Central memory CD4-positive, alpha-beta T cell (primary cell): ENCODE results near the gene BRIP1.
"Not testable (repeated sequence)": the region's sequence is repeated elsewhere in the genome, so short reads cannot be mapped to it uniquely, and the experiment has no call there.

Experiments
- DNase-seq: peaks from one replicate; pipeline ENCODE4 v3.0.0; 2022
- total RNA-seq, 3 experiments: gene quantifications; one replicate each; lab custom pipeline; 2026; lab: John Stamatoyannopoulos, UW

Gene BRIP1
- 10.8 to 12.9 (median 10.9) reads per million in 3 experiments for total RNA-seq

DNA sequence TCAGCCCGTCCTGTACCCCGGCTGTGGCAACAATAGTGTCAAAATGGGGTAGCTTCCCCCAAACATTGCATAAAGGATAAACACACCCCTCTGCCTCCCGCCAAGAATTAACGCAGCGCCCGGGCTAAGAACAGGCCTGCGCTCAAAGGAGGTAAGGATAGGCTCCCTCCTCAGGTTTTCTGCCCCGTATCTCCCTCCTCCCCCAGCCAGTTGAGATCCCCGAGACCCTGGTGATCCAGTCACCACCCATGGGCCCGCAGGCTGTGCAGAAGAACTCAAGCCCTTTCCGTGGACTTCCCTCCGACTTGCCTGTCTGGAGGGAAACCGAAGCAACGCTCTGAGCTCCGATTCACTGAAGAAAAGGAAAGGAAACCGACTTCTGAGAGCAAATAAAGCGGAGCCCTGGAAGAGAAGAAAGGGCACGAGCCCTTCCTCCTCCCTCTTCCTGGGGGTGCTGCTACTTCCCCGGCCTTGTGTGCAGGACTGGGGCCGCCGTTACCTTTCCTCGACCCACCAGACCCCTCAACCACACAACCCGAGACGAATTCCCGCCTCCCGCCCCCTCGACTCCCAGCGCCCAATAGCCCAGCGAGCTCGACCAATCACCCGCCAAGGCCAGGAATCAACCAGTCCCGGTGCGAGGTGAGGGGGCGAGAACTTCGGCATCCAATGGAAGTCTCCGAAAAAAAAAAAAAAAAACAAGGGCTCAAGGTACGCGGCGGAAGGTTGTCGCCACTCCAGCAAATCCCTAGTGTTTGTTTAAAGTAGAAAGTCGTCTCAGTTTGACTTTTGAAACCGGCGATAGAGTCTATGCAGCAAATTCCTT is at the start of gene BRIP1:
TSS of gene BRIP1 (minus strand) at position 554 of the 826 bp plus-strand sequence. CDS start 1,989 bp downstream, outside the sequence.
- DNase-seq: peak; percentile 86

GRCh38 chr17:61908292-61909037 is 45.1 kb upstream of the BRIP1 start:
- no peak for DNase-seq

DNA sequence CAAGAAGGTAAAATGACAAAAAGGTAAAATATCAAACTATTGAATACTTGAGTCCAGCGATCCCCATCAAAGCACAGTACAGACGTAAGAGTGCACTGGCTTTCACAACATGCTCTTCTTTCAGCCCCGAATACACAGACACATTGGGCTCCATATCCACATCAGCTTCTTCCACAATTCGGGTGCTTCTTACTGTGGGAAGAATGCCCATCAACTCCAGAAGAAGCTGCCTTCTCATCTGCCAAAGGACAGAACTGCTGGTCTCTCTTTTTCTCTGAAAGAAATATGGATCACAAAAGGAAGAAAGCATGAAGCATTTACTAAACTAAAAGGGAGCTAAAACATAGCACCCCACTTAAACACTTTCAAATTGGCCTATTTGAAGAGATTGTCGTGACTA is 44.0 kb upstream of the BRIP1 start:
- DNase-seq: no peak

DNA sequence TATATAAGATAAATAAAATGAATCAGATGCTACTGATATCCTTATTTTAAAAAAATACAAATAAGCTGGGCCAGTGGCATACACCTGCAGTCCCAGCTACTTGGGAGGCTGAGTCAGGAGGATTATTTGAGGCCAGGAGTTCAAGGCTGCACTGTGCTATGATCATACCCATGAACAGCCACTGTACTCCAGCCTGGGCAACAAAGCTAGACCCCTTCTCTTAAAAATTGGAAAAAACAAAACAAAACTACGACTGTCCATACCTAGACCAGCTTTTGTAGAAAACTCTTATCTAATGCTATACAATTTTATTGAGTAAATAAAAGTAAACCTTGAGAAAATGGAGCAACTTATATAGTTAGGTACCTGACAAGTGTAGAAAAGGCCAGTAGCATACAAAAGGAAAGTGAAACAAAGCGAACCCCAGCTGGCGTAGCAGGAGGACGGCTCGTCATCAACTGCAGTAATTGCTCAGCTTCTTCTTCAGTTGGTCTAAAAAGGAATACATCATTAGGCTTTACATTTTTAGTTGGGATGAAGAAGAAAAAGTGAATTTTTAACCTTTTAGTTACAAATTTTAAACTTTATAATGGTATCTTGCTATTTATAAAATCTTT is 40.9 kb upstream of the BRIP1 start:
- peak; percentile 23 for DNase-seq

DNA sequence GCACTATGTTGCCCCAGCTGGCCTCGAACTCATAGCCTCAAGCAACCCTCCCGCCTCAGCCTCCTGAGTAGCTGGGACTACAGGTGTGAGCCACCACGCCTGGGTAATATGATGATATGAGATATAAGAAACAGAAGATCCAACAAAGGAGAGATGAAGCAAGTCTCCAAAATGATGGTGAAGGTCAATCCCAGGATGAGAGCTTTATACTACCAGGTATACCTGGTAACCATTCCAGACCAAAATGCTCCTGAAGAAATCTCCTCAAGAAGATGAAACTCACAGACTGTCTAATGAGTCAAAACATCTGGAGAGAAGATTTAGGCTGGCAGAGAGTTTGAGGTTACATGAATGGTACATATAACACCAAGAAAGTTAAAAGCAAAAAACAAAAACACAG is 39.9 kb upstream of the BRIP1 start:
- DNase-seq: no peak

- DNase-seq: no peak
Observed at GRCh38 chr17:61897548-61898180, 34.3 kb upstream of the BRIP1 start.

DNA sequence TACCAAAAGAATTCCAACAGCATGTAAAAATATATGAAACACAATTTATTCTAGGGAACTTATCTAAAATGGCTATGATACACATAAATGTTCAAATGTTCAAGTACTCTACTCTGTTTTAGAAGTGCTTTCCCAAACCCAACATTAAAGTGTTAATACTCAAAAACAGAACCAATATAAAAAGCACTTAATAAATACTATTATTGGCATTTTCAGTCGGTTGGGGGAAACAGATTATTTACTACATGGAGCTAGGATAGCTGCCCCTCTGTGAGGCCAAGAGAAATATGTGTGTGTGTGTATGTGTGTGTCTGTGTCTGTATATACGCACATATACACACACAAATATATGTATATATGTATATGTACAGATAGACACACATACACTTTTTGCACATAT is 32.1 kb upstream of the BRIP1 start:
- DNase-seq: no peak

GRCh38 chr17:61894310-61894709 is 31.0 kb upstream of the BRIP1 start:
- not testable (repeated sequence) for DNase-seq

DNA sequence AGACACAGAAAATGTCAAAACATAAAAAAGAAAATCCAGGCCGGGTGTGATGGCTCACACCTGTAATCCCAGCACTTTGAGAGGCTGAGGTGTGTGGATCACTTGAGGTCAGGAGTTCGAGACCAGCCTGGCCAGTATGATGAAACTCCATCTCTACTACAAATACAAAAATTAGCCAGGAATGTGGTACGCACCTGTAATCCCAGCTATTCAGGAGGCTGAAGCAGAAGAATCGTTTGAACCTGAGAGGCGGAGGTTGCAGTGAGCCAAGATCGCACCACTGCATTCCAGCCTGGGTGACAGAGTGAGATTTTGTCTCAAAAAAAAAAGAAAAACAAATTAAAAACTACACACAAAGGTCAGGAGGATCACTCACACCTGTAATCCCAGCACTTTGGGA is 24.4 kb upstream of the BRIP1 start:
- DNase-seq: not testable (repeated sequence)

GRCh38 chr17:61885865-61886264 is 22.5 kb upstream of the BRIP1 start:
- DNase-seq: not testable (repeated sequence)

DNA sequence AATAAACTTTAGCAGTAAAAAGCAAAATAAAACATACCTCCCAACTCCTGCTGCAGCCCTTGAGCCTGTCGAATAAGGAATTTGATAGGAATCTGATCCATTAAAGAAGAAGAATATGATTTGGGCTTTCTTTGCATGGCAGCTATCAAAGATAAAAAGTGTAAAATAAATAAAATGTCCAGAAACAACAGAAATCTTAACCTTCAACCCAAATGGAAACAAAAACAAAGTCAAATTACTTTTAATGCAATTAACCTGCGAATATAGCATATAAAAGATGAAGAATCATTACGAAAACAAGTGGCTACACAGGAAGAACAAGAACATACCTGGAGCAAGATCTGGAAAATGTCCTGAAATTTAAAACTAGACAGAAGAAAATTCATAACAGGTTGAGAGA is 21.5 kb upstream of the BRIP1 start:
- DNase-seq: no peak

DNA sequence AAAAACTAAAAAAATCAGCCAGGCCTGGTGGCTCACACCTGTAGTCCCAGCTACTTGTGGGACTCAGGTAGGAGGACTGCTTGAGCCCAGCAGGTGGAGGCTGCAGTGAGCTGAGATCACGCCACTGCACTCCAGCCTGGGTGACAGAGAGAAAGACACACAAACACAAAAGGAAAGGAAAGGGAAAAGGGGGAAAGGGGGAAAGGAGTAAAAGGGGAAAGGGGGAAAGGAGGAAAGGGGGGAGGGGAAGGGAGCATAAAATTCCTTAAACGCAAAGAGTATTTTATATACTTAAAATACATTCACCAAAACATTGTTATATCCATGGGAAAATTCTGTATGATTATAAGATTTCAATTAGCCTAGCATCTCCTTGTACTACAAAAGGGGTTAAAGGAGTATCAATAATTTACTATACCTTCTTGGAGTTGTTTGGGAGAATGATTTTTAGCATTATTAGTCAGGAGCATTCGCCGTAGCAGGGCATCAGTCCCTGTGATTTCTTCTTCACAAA is 17.3 kb upstream of the BRIP1 start:
- no peak for DNase-seq

GRCh38 chr17:61878984-61879612 is 15.8 kb upstream of the BRIP1 start:
- no peak for DNase-seq

DNA sequence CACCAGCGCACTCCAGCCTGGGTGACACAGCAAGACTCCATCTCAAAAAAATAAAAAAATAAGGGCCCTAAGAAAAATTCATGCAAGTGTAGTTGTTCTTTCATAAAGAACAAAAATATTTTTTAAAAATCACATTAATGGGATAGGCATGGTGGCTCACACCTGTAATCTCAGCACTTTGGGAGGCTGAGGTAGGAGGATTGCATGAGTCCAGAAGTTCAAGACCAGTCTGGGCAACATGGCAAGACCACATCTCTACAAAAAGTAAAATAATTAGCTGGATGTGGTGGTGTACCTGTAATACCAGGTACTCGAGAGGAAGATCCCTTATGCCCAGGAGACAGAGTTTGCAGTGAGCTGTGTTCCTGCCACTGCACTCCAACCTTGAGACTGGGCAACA is 15.2 kb upstream of the BRIP1 start:
- no peak for DNase-seq

DNA sequence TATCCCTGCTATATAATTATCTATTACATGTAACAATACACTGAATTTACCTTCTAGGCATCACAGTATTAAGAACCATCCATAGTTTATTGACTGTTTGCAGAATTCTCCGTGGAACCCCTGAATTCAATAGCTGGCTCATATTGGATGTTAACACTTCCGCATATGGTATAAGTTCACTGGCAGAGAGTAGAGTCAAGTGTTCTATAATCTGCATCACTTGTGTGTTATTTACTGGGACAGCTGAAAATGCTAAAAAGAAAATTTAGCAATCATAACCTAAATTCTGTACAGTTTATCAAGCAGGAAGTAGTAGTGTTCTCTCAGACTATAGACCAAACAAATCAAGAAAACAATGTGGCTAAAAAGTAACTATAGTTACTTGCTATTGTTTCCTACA is 14.5 kb upstream of the BRIP1 start:
- DNase-seq: no peak

GRCh38 chr17:61875804-61876203 is 12.5 kb upstream of the BRIP1 start:
- DNase-seq: no peak

DNA sequence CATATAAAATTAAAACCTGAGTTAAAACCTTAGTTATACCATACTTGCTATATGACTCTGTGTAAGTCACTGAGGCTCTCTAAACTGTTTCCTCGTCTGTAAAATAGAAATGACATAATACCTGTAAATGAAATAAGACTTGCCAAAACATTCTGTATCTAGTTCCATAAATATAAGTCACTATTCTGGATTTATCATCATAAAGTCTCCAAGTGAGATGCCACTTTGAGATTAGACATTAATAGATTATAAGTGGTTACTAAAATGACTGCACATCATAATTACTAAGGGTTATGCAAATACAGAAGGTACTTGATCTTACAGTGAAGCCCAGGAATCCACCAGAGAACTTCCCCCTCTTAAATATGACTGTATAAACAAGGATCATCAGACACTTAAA is 12.0 kb upstream of the BRIP1 start:
- DNase-seq: no peak

GRCh38 chr17:61874075-61874474 is 10.7 kb upstream of the BRIP1 start:
- no peak for DNase-seq

GRCh38 chr17:61872099-61872498 is 8.8 kb upstream of the BRIP1 start:
- DNase-seq: no peak

GRCh38 chr17:61869138-61869537 is 5.8 kb upstream of the BRIP1 start:
- DNase-seq: no peak

- no peak for DNase-seq
Observed at GRCh38 chr17:61868074-61868473, 4.7 kb upstream of the BRIP1 start.

- no peak for DNase-seq
Observed at GRCh38 chr17:61867033-61867432, 3.7 kb upstream of the BRIP1 start.

DNA sequence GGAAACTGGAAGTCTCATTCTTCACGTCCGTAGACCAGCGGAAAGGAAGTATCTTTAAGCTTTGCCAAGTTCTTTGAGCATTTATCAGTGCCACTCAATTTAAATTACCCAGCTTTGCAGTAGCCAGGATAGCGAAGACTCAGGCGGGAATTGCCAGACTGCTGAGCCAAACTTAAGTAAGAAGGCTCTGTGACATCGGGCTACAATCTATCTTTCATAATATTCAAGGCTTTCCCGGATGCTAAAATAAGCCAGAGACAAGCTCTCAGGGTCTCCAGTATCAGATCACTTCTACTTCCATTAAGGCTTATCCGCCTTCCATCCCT is 436 bp upstream of the BRIP1 start:
- DNase-seq: no peak
